HUES48 (cell line): ENCODE measurements around the gene MEF2D.
A peak's percentile ranks its signal among the peaks of the same experiment; 100 is the strongest.

Experiments
- H3K27ac ChIP-seq: one replicate; pipeline ENCODE4 v1.7.0; 2013; ENCODE audit warnings: low read depth, low read length, inconsistent platforms
- H3K27me3 ChIP-seq: 2 replicates; pipeline ENCODE4 v1.6.1; 2013; ENCODE audit warnings: mild to moderate bottlenecking, low read length; ENCODE audit not compliant: control insufficient read depth, insufficient read depth
- H3K36me3 ChIP-seq: 2 replicates; pipeline ENCODE4 v1.6.1; 2013; ENCODE audit warnings: low read length; ENCODE audit not compliant: control insufficient read depth, insufficient read depth
- H3K4me1 ChIP-seq: 2 replicates; pipeline ENCODE4 v1.6.1; 2013; ENCODE audit warnings: mild to moderate bottlenecking, low read length; ENCODE audit not compliant: control insufficient read depth, insufficient read depth
- H3K4me3 ChIP-seq: 2 replicates; pipeline ENCODE4 v1.5.1; 2013; ENCODE audit warnings: mild to moderate bottlenecking, low read depth, low read length
- H3K9ac ChIP-seq: 2 replicates; pipeline ENCODE4 v1.6.1; 2013; ENCODE audit warnings: mild to moderate bottlenecking, low read depth, low read length, moderate library complexity
- H3K9me3 ChIP-seq: 2 replicates; pipeline ENCODE4 v1.6.1; 2013; ENCODE audit warnings: low read length; ENCODE audit not compliant: control insufficient read depth, insufficient read depth

MEF2D gene

DNA sequence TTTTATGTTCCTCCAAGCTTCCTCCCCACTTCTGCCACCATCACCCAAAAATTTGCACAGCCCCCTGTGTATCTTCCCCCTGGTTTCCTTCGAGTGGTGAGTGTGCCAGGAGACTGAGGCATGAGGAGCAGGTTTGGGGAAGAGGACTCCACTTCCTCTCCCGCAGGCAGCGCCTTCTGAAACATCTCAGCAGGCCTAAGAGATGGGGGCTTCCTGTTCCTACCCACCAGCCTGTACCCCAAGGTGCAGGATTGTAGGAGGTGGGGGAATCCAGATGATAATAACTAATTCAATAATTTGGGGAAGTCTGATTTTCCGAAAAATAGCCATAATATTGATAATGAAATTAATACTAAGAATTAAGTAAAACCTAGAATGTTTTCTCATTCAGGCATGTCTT lies 69.2 kb downstream of the MEF2D start:
- Histone ChIP-seq H3K9ac (no peak overlapping the region), H3K36me3 (no peaks in the 10 kb centered on the region), H3K4me1 (peaks cover 33% of the 10 kb centered on the region), H3K27ac (no peak overlapping the region), H3K9me3 (no peaks in the 10 kb centered on the region), H3K27me3 (peaks cover 100% of the 10 kb centered on the region), H3K4me3 (no peak overlapping the region)

DNA sequence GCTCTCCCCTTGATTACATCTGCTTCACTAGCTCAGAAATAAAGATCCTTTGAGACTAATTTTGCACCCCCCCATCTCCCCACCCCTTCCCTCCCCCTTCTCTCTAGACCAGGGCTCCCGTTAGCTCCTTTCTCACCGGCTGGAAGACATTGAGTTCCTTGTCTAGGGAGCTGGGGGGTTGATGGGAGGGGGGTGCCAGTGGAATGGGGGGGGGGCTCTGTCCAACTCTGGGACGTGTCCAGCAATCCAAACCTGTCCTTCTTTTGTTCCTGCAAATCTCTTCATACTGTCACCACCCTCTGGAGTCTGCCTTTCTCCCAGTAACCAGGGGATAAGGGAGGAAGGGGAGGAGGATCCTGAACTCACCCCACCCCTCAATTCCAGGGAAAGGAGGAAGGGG lies 69.7 kb downstream of the MEF2D start:
- H3K9me3 ChIP-seq: no peaks in the 10 kb centered on the region
- H3K4me1 ChIP-seq: peaks cover 33% of the 10 kb centered on the region
- H3K36me3 ChIP-seq: no peaks in the 10 kb centered on the region
- no peak overlapping the region for H3K4me3 ChIP-seq
- H3K27me3 ChIP-seq: peaks cover 100% of the 10 kb centered on the region
- no peak overlapping the region for H3K27ac ChIP-seq
- H3K9ac ChIP-seq: no peak overlapping the region

DNA sequence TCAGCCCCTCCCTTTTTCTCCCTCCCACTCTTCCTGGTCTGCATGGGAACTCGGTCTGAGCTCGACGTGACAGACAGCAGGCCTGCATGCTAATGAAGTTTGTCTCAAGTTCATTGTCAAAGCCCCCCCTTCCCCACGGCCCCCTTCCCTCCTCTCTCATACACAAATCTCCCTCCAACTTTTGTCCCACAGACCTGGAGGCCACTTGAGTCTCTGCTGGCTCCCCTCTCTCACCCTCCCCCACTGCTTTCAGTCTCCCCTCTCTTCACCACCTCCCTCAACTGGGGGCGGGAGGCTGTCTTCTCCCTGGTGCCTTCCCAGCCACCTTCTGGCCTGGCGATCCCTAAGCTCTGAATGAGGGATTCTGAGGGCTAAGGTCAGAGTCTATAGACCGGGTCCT lies 70.3 kb downstream of the MEF2D start:
- peaks cover 100% of the 10 kb centered on the region for H3K27me3 ChIP-seq
- peaks cover 33% of the 10 kb centered on the region for H3K4me1 ChIP-seq
- H3K36me3 ChIP-seq: no peaks in the 10 kb centered on the region
- H3K9ac ChIP-seq: no peak overlapping the region
- peak overlapping the region; percentile 8 for H3K27ac ChIP-seq
- H3K9me3 ChIP-seq: no peaks in the 10 kb centered on the region
- no peak overlapping the region for H3K4me3 ChIP-seq

DNA sequence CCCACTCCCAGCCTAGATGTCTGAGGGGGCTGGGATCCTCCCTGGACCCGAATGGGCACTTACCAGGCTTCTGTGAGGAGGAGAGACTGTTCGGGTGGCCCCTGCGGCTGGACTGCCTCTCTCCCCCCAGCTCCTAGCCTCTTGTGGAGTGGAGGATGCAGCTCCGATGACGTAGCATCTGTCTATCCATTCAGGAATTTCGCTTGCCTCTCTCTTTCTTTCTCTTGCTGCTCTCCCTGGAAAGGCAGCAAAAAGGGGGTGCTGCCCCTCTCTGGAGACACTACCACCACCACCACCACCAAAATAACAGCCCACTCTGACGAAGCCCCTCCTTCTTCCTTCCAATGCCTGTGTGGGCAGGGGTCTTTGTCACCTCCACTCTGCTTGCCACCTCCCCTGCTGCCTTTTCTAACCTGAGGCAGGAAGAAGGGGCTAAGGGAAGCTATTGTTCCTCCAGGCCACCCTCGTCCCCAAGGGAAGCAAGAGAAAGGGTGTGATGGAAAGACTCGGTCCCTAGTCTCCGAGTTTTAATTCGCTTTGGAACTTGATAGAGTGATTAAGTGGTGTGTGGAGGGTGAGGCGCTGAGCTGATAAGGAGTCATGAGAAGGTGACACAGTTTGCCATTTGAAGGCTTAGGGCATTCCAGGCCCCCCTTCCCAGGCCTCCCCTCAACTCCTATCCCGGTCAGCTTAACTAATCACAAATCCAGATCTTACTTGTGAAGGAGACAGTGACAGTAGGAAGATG lies 71.1 kb downstream of the MEF2D start:
- no peak overlapping the region for H3K4me3 ChIP-seq
- H3K4me1 ChIP-seq: peaks cover 33% of the 10 kb centered on the region
- H3K27ac ChIP-seq: no peak overlapping the region
- no peak overlapping the region for H3K9ac ChIP-seq
- H3K36me3 ChIP-seq: no peaks in the 10 kb centered on the region
- H3K27me3 ChIP-seq: peaks cover 100% of the 10 kb centered on the region
- no peaks in the 10 kb centered on the region for H3K9me3 ChIP-seq

DNA sequence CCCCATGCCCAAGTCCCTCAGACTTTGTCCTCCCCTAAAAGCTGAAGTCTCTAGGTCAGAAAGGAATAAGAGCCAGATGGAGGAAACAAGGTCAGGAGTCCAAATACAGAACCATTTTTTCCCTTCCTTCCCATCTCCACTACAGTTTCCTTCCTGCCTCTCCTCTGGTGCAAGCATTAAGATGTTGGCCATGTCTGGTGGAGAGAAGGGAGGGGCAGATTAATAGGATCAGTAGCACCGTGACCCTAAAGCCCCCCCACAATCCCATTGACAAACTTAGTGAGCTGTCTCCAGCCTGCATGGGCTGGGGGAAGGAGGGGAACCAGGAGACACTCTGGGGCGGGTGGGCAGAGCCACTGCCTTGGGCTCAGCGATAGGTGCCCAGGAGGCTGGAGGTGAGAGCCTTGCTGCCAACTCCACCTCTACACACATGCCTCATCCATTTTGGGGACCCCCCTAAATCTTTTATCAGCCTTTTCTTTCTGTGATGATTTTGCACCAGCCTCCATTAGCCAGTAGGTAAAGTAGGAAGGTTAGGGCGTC lies 71.8 kb downstream of the MEF2D start:
- Histone ChIP-seq H3K9me3 (no peaks in the 10 kb centered on the region), H3K27me3 (peaks cover 100% of the 10 kb centered on the region), H3K9ac (no peak overlapping the region), H3K4me3 (no peak overlapping the region), H3K27ac (no peak overlapping the region), H3K36me3 (no peaks in the 10 kb centered on the region), H3K4me1 (peaks cover 33% of the 10 kb centered on the region)

DNA sequence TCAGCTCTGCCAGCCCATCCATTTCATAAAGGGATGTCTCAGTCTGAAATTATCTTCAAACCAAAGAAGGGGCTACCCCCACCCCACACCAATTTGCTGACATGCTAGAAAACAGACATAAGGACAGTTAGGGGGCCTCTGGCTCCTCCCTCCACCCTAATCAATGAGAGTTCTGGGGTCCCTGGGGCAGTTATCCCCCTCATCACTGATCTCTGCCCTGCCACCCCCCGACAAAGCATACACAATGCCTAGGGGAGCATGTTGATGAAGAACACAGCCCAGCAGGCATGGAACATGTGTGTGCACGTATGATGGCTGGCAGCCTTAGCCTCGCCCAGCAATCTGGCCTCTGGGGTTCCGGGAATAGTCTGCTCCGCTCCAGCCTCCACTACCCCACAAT lies 72.6 kb downstream of the MEF2D start:
- Histone ChIP-seq H3K4me1 (peaks cover 30% of the 10 kb centered on the region), H3K27me3 (peaks cover 100% of the 10 kb centered on the region)

DNA sequence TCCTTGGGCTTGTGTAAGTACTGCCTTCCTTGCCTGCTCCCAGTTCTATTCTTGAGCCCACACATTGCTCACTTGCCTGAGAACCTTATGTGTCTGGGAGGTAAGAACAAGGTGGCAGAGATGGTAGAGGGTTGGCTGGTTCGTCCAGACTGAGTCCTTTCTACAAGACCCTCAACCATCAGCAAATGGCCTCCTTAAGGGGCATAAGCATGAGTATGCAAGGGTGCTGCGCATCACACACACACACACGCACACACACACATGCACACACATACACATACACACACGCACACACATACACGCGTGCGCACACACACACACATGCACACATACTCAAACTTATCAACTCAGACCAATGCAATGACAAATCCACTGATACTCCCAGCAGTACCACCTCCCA lies 74.6 kb downstream of the MEF2D start:
- Histone ChIP-seq H3K27ac (no peak overlapping the region), H3K36me3 (no peaks in the 10 kb centered on the region), H3K27me3 (peaks cover 98% of the 10 kb centered on the region), H3K9ac (no peak overlapping the region), H3K4me3 (no peak overlapping the region), H3K9me3 (no peaks in the 10 kb centered on the region), H3K4me1 (peaks cover 28% of the 10 kb centered on the region)

More for the DNA sequence above, 72.6 kb downstream of the MEF2D start:
- Histone ChIP-seq H3K9me3 (no peaks in the 10 kb centered on the region), H3K4me3 (no peak overlapping the region), H3K36me3 (no peaks in the 10 kb centered on the region), H3K27ac (no peak overlapping the region), H3K9ac (no peak overlapping the region)

DNA sequence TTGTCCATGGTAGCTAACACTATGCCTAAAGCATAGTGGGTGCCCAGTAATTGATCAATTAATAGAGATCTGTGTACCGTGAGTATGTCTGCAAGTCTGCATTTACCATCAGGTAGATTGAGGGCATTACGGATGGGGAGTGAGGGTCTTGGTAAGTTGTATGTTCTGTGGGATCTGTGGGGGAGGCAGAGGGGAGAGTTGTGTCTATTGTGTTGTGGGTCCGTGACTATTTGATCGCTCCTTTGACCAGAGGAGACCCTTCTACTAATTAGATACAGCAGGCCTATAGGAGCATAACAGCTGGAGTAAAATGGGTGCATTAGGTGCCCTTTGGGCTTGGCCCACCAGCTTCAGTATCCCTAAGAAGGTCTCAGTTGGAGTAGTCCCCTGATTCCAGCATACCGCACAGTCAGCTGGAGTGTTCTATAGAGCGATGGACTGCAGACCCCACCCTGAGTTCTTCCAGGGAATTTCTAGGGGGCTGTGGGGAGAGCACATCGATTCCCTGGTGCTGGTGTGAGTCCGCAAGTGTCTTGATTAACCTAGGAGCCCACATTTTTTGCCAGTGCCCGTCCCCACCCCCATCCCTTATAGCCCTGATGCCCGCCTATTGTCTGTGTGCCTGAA lies 75.7 kb downstream of the MEF2D start:
- H3K4me1 ChIP-seq: peaks cover 28% of the 10 kb centered on the region
- no peaks in the 10 kb centered on the region for H3K9me3 ChIP-seq
- H3K27ac ChIP-seq: no peak overlapping the region
- no peak overlapping the region for H3K9ac ChIP-seq
- no peak overlapping the region for H3K4me3 ChIP-seq
- H3K27me3 ChIP-seq: peaks cover 98% of the 10 kb centered on the region
- no peaks in the 10 kb centered on the region for H3K36me3 ChIP-seq

DNA sequence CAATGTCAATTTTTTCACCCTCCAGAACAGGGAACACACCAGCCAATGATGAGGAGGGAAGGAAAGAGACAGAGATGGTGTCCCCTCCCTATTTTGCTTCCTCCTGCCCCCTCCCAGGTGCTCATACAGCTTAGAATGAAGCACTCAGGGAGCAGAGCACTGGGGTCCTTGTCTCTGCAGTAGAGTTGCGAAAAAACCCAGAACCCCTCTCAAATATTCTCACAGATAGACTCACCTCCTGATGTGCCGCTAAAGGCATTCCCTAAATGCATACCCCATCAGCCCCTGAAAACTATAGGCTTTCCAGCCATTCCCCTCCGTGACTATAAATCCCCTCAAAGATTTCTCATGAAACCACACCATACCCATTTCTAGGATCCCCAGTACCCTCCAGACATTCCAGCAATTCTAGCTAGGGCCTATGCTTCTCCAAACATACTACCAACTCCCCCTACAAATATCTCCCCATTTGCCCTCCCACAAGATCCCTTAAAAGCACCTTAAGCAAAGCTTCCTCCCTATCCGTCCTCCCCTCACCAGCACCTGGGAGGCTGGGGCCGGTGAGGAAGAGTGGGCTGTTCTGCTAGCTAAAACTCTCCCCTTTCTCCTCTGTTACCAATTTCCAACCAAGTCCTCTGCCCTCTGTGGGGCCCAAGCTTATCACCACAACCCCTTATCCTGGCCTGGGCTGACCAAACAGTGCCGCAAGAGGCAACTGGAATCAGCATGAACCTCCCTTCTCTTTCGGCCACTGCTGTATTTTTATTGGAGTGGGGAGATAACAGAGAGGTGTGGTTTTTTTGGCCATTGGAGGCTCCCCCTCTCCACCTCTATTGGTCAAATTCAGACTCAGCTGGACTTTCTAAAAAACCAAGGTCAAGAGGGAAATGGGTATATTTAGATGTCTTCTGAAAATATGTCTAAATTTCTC lies 76.9 kb downstream of the MEF2D start:
- H3K9me3 ChIP-seq: no peaks in the 10 kb centered on the region
- H3K27me3 ChIP-seq: peaks cover 98% of the 10 kb centered on the region
- H3K9ac ChIP-seq: no peak overlapping the region
- no peaks in the 10 kb centered on the region for H3K36me3 ChIP-seq
- no peak overlapping the region for H3K27ac ChIP-seq
- H3K4me3 ChIP-seq: no peak overlapping the region
- H3K4me1 ChIP-seq: peaks cover 29% of the 10 kb centered on the region

DNA sequence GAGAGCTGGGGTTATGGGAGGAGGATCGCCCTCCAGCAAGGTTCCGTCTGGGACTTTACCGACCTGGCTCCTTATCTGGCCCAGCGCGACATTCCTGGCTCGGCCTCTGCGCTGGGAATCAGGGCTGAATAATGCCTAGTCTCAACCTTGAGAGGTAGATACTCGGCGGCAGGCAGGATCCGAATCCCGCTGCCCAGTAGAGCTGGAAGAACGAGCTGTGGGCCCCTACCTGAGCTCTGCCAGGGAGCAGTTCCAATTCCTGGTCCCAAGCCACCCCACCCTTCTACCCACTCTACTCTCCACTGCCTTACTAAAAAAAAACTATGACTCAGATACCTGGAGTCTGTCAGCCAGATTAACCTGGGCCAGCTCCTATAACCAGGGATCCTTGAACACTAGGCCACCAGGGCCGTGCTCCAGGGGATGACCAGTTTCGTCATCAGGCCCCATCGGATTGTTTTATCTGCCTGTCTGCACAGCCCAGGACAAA lies 77.9 kb downstream of the MEF2D start:
- H3K4me3 ChIP-seq: peak overlapping the region; percentile 59

More for the DNA sequence above, 77.9 kb downstream of the MEF2D start:
- peak overlapping the region; percentile 49 for H3K27ac ChIP-seq
- 0 out of 2 replicates have a peak overlapping the region, but pooled peaks have one; percentile 11 for H3K9ac ChIP-seq
- peaks cover 31% of the 10 kb centered on the region for H3K4me1 ChIP-seq
- no peaks in the 10 kb centered on the region for H3K9me3 ChIP-seq
- peaks cover 95% of the 10 kb centered on the region for H3K27me3 ChIP-seq
- H3K36me3 ChIP-seq: no peaks in the 10 kb centered on the region
